HEK293 (cell line): ENCODE results near the gene TUT1.
A peak's percentile ranks its signal among the peaks of the same experiment; 100 is the strongest.

Experiments used
- ATF2 ChIP-seq: fragments of 450-650 bp; formaldehyde crosslinking; IDR thresholded peaks from 2 replicates; pipeline ENCODE4 v1.5.1; 2016; ENCODE audit warnings: missing biosample characterization, missing genetic modification characterization, low read depth
- BCL11B ChIP-seq: fragments of 450-650 bp; formaldehyde crosslinking; IDR thresholded peaks from 2 replicates; pipeline ENCODE4 v1.5.1; 2016; ENCODE audit warnings: low read depth, missing biosample characterization, missing genetic modification characterization
- CTCF ChIP-seq: fragments of 450-650 bp; formaldehyde crosslinking; IDR thresholded peaks from 2 replicates; pipeline ENCODE4 v1.5.1; 2016; ENCODE audit warnings: missing biosample characterization, missing genetic modification characterization
- GLIS1 ChIP-seq: fragments of 450-650 bp; formaldehyde crosslinking; IDR thresholded peaks from 2 replicates; pipeline ENCODE4 v1.5.1; 2016; ENCODE audit warnings: missing biosample characterization, missing genetic modification characterization
- HIC1 ChIP-seq: fragments of 450-650 bp; formaldehyde crosslinking; IDR thresholded peaks from 2 replicates; pipeline ENCODE4 v1.5.1; 2016; ENCODE audit warnings: missing biosample characterization, missing genetic modification characterization
- KLF1 ChIP-seq: fragments of 450-650 bp; formaldehyde crosslinking; IDR thresholded peaks from 2 replicates; pipeline ENCODE4 v1.5.1; 2016; ENCODE audit warnings: missing biosample characterization, missing genetic modification characterization
- OSR2 ChIP-seq: fragments of 450-650 bp; formaldehyde crosslinking; IDR thresholded peaks from 2 replicates; pipeline ENCODE4 v1.5.1; 2016; ENCODE audit warnings: missing biosample characterization, missing genetic modification characterization
- PATZ1 ChIP-seq: fragments of 450-650 bp; formaldehyde crosslinking; IDR thresholded peaks from 2 replicates; pipeline ENCODE4 v1.5.1; 2016; ENCODE audit warnings: missing biosample characterization, missing genetic modification characterization
- SP2 ChIP-seq: fragments of 450-650 bp; formaldehyde crosslinking; IDR thresholded peaks from 2 replicates; pipeline ENCODE4 v1.5.1; 2016; ENCODE audit warnings: missing biosample characterization, missing genetic modification characterization
- WT1 ChIP-seq: fragments of 450-650 bp; formaldehyde crosslinking; IDR thresholded peaks from 2 replicates; pipeline ENCODE4 v1.5.1; 2016; ENCODE audit warnings: missing biosample characterization, missing genetic modification characterization
- YY1 ChIP-seq: fragments of 450-650 bp; formaldehyde crosslinking; IDR thresholded peaks from 2 replicates; pipeline ENCODE4 v1.5.1; 2018; ENCODE audit warnings: missing biosample characterization, missing genetic modification characterization
- ZBTB20 ChIP-seq: fragments of 450-650 bp; formaldehyde crosslinking; IDR thresholded peaks from 2 replicates; pipeline ENCODE4 v1.5.1; 2016; ENCODE audit warnings: missing biosample characterization, missing genetic modification characterization
- ZBTB21 ChIP-seq: fragments of 450-650 bp; formaldehyde crosslinking; IDR thresholded peaks from 2 replicates; pipeline ENCODE4 v1.5.1; 2017; ENCODE audit warnings: missing biosample characterization, missing genetic modification characterization
- ZBTB7A ChIP-seq: fragments of 450-650 bp; formaldehyde crosslinking; IDR thresholded peaks from 2 replicates; pipeline ENCODE4 v1.5.1; 2016; ENCODE audit warnings: low read depth, missing biosample characterization, missing genetic modification characterization
- ZEB2 ChIP-seq: fragments of 450-650 bp; formaldehyde crosslinking; IDR thresholded peaks from 2 replicates; pipeline ENCODE4 v1.5.1; 2016; ENCODE audit warnings: missing biosample characterization, missing genetic modification characterization
- ZFP69B ChIP-seq: fragments of 450-650 bp; formaldehyde crosslinking; IDR thresholded peaks from 2 replicates; pipeline ENCODE4 v1.5.1; 2016; ENCODE audit warnings: missing biosample characterization, missing genetic modification characterization
- ZIC2 ChIP-seq: fragments of 450-650 bp; formaldehyde crosslinking; IDR thresholded peaks from 2 replicates; pipeline ENCODE4 v1.5.1; 2016; ENCODE audit warnings: missing biosample characterization, missing genetic modification characterization
- ZNF10 ChIP-seq: fragments of 450-650 bp; formaldehyde crosslinking; IDR thresholded peaks from 2 replicates; pipeline ENCODE4 v1.5.1; 2017; ENCODE audit warnings: missing biosample characterization, missing genetic modification characterization
- ZNF146 ChIP-seq: fragments of 450-650 bp; formaldehyde crosslinking; IDR thresholded peaks from 2 replicates; pipeline ENCODE4 v1.5.1; 2016; ENCODE audit warnings: missing biosample characterization, missing genetic modification characterization
- ZNF324 ChIP-seq: fragments of 450-650 bp; formaldehyde crosslinking; IDR thresholded peaks from 2 replicates; pipeline ENCODE4 v1.5.1; 2016; ENCODE audit warnings: missing biosample characterization, missing genetic modification characterization
- ZNF366 ChIP-seq: fragments of 450-650 bp; formaldehyde crosslinking; conservative IDR thresholded peaks from 2 replicates; pipeline ENCODE4 v1.5.1; 2016; ENCODE audit warnings: missing biosample characterization, missing genetic modification characterization
- ZNF391 ChIP-seq: fragments of 450-650 bp; formaldehyde crosslinking; IDR thresholded peaks from 2 replicates; pipeline ENCODE4 v1.5.1; 2016; ENCODE audit warnings: low read depth, missing biosample characterization, missing genetic modification characterization, borderline replicate concordance
- ZNF510 ChIP-seq: fragments of 450-650 bp; formaldehyde crosslinking; IDR thresholded peaks from 2 replicates; pipeline ENCODE4 v1.5.1; 2018; ENCODE audit warnings: mild to moderate bottlenecking, missing genetic modification characterization, missing biosample characterization; ENCODE audit not compliant: insufficient replicate concordance
- ZNF580 ChIP-seq: fragments of 450-650 bp; formaldehyde crosslinking; IDR thresholded peaks from 2 replicates; pipeline ENCODE4 v1.5.1; 2016; ENCODE audit warnings: missing biosample characterization, missing genetic modification characterization
- ZNF600 ChIP-seq: fragments of 450-650 bp; formaldehyde crosslinking; IDR thresholded peaks from 2 replicates; pipeline ENCODE4 v1.5.1; 2016; ENCODE audit warnings: missing biosample characterization, missing genetic modification characterization
- ZSCAN30 ChIP-seq: fragments of 450-650 bp; IDR thresholded peaks from 2 replicates; pipeline ENCODE4 v1.5.1; 2018; ENCODE audit warnings: missing biosample characterization, mild to moderate bottlenecking, missing genetic modification characterization, moderate library complexity

TUT1 gene

GRCh38 chr11:62621567-62622470 is 30.5 kb upstream of the TUT1 start, which contains the start of gene B3GAT3 (continued):
- TF ChIP-seq BCL11B (tag by site-specific recombination) (peak; percentile 91), YY1 (tag by site-specific recombination) (peak; percentile 64; the same call in 1 of the 2 replicates), WT1 (peak; percentile 76), ZNF391 (no peak), OSR2 (peak; percentile 35; the same call in 1 of the 2 replicates), ZIC2 (no peak), HIC1 (tag by site-specific recombination) (peak; percentile 98), ZBTB7A (tag by site-specific recombination) (peak; percentile 39; the same call in 1 of the 2 replicates), ZNF580 (tag by site-specific recombination) (peak; percentile 98), KLF1 (tag by site-specific recombination) (peak; percentile 76), ZFP69B (tag by site-specific recombination) (0 out of 2 replicates have a peak, but pooled peaks have one; percentile 28), ZNF366 (tag by site-specific recombination) (peak; percentile 30), ATF2 (tag by site-specific recombination) (peak; percentile 99), PATZ1 (peak; percentile 76), ZNF146 (tag by site-specific recombination) (no peak), ZNF324 (tag by site-specific recombination) (0 out of 2 replicates have a peak, but pooled peaks have one; percentile 47), SP2 (tag by site-specific recombination) (peak; percentile 96), ZNF600 (tag by site-specific recombination) (peak; percentile 68), ZSCAN30 (tag by site-specific recombination) (peak; percentile 7; the same call in 1 of the 2 replicates), ZEB2 (tag by site-specific recombination) (peak; percentile 96), CTCF (tag by site-specific recombination) (peak; percentile 5; the same call in 1 of the 2 replicates), ZBTB20 (tag by site-specific recombination) (peak; percentile 73), ZNF510 (tag by site-specific recombination) (no peak), ZNF10 (tag by site-specific recombination) (peak; percentile 74), ZBTB21 (tag by site-specific recombination) (peak; percentile 93), GLIS1 (peak; percentile 49)
